ENCODE measurements around the gene ZNF385A.

DNA sequence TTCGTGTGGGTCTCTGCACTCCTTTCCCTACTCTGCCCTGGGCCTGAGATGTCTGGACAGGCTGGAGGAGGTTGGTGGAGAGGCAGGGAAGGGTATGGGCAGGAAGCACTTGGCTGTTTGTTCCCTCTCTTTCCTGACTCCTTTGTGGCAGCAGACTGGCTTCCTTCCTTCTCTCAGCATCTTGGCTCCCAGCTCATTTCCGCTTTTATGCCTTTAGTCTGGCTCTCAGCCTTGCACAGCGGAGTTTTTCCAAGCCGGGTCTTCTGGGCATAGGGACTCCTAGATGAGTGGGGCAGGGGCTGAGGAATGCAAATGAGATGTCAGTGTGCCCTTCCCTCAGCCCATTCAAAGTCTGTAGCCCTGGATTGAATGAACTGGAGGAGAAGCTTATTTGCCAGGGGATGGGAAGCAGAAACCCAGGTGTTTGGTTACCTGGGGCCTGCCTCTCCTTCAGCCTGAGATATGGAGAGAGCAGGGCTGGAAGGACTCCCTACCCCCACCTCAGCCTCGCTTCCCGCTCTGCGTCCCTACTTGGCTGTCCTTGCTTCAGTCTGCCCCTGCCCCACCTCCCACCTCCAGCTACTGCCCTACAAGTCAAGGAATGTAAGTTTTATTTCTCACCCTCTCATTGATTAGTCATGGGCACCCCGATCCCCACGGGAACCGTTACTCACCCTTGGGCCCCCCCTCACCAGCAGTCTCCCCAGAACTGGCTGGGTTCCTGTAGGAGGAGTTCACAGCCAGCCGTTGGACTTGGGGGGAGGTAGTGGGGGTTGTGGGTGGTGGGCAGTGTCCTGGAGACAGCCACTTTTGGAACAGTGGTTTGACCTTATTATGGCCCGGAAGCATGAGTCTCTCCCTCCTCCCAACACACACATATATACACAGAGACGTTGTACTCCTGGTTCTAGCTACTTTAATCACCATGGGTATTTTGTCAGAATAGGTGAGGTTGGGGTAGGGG lies 43.8 kb upstream of the ZNF385A start:
- TF ChIP-seq, protein P1, sequence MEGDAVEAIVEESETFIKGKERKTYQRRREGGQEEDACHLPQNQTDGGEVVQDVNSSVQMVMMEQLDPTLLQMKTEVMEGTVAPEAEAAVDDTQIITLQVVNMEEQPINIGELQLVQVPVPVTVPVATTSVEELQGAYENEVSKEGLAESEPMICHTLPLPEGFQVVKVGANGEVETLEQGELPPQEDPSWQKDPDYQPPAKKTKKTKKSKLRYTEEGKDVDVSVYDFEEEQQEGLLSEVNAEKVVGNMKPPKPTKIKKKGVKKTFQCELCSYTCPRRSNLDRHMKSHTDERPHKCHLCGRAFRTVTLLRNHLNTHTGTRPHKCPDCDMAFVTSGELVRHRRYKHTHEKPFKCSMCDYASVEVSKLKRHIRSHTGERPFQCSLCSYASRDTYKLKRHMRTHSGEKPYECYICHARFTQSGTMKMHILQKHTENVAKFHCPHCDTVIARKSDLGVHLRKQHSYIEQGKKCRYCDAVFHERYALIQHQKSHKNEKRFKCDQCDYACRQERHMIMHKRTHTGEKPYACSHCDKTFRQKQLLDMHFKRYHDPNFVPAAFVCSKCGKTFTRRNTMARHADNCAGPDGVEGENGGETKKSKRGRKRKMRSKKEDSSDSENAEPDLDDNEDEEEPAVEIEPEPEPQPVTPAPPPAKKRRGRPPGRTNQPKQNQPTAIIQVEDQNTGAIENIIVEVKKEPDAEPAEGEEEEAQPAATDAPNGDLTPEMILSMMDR (IDR thresholded peaks at IDR 0.05): no peak
- TF ChIP-seq POLR2A (IDR thresholded peaks at IDR 0.05): no peak
